ENCODE measurements around the gene ZDHHC17.

Gene ZDHHC17

DNA sequence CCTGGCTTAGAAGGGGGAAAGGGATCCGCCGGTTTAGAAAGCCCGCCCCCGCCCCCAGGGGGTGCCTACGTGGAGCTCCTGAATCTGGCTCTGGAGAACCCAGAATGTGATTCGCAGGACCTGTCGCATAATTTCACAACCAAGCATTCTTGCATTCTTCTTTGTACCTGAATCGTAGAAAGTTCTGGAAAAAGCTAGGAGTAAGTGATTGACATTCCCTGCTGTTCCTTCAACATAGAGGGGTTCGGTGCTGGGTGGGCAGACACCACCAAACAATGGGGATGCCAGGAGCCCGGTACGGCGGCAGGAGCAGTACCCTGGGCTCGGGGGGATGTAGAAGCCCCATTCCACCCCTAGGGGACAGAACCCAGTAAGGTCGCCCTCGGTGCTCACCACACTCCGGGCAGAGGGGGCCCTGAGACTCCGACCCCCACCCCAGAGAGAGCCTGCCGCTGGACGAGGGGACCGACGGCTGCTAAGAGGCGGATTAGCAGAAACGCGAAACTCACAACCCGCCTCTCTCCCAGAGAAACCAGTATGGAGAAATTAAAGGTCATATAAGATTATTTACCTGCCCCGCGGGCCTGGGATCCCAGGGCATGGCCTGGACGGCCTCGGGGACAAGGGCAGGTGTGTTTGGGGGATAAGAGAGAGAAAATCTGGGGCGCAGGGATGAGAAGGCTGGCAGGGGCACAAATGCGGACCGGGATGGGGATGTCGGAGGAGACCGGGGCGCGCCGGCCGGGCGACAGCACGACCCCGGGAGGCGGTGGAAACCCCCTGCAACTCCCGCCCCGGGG, 114.4 kb downstream of the ZDHHC17 start:
- peak; percentile 56 for DNase-seq (ENCODE audit: low spot score)

DNA sequence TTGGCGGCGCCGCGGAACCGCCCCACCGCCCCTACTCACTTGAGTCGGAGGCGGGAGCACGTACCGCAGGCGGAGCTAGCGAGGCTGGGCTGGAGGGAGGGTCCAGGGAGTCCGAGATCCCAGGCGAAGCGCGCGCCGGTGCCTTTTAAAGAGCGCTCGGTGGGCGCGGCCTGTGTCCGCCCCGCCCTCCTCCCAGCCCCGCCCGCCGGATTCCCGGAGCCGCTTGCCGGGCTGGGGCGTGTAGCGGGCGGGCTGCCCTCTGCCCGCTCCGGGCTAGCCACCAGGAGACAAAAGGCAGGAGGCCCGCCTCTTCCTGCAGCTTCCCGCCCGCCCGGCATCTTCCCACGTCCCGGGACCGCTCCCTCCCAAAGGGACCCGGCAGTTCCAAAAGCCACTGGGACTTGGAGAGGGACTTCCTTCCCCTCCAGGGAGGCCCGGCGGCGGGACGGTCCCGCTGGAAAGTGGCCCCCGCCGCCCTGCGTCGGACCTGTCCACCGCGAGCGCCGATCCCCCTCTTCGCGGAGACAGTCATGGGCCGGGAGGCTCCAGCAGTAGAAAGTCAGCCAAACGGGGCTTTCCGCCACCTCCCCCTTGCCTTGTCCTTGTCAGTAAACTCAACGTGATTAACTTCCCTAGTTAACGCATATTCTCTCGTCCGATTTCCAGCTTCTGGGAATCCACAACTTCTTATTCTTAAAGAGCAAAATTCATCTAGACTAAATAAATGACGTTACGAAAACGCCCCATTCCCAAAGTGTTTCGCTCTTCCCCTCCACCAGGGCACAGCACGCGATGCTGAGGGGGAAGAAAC, 115.2 kb downstream of the ZDHHC17 start, which contains the start of gene CSRP2:
CSRP2 (minus strand) TSS at position 121 of the 811 bp plus-strand sequence. CDS start 12,759 bp downstream, outside the sequence.
- peak; percentile 87 for DNase-seq (ENCODE audit: low spot score)

DNA sequence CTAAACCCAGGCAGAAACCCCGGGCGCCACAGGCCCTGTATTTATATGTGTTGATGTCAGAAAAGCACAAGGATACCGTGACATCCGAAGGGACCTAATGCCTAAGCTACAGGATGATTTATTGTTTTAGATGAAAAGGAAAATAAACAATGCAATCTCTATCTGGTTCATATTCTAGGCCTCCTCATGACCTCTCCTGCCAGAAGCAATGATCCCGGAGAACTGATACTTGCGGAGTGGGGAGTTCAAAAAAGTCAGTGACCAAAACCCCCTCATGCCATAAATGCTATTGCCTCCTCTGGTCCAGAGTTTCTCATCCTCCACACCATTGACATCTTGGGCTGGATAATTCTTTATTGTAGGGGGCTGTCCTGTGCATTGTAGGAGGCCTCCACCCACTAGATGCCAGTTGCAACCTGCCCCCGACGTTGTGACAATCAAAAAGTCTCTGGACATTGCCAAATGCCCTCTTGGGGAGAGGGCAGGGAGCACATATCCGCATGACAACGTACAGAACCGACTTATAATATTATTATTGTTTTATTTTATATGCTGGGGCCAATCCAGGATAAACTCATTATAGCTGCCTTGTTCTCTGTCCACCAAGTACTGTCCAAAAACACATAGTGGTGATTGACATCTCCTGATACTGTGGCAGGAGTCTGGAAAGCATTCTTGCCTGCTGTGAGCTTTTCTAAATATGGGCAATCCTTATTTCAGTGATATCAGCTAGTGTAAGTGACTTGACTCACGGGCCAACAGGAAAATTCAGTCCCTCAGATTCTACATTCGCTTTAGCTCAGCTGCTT, 116.0 kb downstream of the ZDHHC17 start:
- DNase-seq (ENCODE audit: low spot score), result peak; percentile 54

DNA sequence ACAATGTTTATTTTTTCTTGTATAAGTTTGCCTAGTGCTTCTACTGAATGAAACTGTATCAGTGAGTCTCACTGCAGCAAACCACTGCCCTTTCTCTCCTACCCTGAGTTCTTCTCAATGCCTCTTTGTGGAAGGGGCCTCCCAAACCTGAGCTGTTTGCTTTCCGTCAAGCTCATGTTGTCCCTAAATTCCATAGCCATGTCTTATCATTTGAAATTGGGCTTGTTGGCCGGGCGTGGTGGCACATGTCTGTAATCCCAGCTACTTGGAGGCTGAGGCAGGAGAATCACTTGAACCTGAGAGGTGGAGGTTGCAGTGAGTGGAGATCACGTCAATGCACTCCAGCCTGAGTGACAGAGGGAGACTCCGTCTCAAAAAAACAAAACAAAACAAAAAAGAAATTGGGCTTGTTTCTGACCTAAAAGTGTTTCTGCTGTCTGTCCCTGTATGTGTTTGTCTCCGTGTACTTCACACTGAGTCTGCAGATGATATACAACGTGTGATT, 116.7 kb downstream of the ZDHHC17 start:
- DNase-seq (ENCODE audit: low spot score), result no peak

DNA sequence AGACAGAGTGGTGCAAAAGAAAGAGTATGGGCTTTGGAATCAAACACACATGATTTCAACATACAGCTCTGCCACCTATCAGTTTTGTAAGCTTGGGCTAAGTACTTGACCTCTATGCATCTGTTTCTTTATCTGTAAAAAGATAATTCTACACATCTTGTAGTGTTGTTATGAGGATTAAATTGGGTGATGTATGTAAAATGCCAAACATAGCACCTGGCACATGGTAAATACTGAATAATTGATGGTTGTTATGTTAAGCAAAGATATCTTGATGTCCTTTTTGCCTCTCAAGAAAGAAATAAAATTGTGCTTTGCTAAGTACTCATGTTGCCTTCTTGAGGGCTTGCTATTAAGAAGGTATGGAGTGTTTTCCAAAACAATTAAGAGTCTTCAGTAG, 117.2 kb downstream of the ZDHHC17 start:
- DNase-seq (ENCODE audit: low spot score), result no peak

DNA sequence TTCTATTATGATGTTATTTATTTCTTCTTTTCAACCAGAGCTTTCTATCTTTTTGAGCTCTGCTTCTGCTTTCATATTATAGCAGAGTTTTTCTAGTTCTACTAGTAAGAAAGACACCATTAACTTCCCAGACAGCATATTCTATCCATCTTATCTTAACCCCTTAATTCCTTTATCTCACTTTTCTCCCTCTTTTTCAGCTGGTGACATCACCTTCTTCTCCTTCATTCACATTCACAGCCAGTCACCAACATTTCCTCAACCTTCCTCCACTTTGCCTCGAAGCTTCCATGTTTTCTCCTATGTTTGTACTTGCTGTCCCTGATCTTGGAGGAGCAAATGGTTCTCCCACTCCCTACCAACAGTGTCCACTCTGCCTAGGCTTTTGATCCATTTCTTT, 118.5 kb downstream of the ZDHHC17 start:
- DNase-seq (ENCODE audit: low spot score), result no peak

DNA sequence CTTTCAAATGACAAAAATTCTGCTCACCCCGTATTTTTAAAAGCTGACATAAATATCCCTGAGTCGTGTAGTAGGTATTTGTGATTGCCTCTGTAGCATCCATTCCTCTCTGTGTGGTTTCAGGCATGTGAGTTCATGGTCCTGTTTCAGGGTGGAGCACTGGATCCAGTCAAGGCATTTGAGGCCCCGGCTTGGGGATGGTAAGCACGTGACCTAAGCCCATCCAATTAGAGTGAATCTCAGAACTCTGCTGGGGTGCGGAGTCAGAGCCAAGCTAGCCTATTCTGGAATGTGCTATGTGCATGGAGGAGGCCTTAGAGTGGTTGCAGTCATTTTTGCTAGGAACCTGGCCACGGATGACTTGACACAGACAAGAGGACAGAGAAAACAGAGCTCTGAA, 119.2 kb downstream of the ZDHHC17 start:
- DNase-seq (ENCODE audit: low spot score), result no peak

DNA sequence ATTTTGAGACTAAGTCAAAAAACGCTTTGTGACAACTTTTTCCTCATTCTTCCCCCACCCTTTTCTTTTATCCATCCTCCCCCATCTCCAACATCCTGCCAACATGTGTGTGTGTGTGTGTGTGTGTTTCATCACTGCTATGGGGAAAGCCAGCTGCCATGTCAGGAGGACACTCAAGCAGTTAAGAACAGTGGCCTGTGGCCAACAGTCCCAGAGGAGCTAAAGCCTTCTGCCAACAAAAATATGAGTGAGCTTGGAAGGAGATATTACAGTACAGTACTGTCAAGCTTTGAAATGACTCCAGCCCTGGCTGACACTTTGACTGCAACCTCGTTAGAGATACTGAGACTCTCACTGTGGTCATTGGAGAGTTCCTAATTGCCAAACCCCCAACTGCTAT, 119.9 kb downstream of the ZDHHC17 start:
- DNase-seq (ENCODE audit: low spot score), result no peak

DNA sequence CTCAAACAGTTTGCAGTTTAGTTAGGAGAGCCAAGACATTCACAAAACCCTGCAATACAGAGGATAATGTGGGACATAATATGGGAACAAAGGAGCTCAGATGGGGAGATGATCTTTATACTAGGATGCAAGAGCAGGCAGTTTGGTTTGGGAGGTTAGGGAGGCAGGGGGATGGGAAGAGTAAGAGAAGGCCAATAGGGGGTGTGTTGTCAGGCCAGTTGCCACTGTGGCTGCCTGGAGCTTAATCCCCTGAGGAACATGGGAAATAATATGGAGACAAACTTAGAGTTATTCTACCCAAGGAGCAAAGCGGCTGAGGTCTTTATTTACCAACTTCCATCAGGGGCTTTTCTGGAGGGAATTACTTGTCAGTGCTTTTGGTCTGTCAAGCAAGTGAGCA, 124.9 kb downstream of the ZDHHC17 start:
- no peak for DNase-seq (ENCODE audit: low spot score)

DNA sequence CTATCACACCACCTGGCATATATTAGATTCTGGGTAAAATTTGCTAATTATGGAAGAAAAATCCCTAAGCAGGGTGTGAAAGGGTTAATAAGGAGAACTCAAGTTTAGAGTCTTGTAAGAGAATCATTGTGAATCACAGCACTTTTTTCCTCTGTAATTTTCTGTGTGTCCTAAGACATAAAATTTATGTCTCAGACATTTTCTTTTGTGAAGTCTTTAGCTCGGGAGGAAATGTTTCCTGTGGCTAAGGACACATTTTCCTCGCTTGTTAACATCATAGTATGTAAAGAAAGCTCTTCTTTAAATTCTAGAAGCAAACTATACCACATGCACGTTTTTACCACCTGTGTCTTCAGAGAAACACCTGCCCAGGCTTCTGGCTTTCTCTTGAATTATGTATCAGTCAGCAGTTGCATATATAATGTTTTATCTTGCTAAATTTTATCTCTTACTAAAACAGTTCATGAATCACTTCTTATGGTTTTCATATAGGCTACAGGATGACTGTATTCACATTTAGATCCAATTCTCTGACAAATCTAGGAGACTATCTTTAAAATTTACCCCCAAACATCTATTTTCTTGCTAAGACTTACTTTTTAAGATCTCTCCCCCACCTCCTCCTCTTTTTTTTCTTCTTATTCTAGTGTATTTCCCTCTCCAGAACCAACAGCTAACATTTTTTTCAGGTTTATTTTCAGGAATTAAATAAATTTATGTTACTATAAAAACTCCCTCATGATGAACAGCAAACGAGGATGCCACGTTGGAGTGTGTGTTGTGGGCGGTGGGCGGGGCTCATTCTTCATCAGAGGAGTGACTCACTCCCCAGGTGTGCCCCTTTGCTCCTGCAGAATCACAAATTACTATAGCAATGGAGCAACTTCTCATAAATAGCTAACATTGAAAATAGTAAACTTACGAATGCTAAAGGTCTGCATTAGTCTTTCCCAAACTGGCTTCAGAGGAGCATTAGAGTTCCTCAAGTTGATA, 126.5 kb downstream of the ZDHHC17 start:
- DNase-seq (ENCODE audit: low spot score), result no peak

DNA sequence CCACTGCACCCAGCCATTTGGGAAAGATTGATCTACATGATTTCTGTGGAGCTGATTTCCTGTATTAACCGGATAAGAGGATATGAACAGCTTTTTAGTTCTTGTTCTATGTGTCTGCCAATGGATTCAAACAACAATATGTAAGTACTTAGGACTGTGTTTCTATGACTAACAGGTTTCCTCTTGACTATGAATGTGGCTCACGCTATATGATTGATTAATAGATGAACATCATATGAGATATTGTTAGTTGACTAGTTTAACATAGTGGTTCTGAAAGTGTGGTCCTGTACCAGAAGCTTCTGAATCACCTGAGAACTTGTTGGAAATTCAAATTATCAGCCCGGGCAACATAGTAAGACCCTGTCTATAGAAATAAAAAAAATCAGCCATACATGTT, 127.7 kb downstream of the ZDHHC17 start:
- no peak for DNase-seq (ENCODE audit: low spot score)

DNA sequence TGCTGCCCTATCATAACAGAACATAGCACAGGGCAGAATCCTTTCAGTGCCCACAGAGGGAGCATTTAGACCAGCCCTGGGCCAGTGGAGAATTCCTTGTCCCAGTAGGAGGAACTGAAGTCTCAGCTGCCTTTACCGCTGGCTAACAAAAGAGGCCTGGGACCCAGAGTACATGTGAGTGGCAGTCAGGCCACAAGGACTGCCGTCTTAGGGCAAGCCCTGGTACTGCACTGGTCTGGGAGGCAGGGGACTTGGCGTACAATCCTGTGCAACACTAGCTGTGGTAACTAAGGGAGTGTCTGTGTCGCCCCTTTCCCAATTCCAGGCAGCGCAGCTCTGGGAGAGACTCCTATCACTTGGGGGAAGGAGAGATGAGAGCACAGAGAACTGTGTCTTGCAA, 131.9 kb downstream of the ZDHHC17 start:
- DNase-seq (ENCODE audit: low spot score), result no peak

DNA sequence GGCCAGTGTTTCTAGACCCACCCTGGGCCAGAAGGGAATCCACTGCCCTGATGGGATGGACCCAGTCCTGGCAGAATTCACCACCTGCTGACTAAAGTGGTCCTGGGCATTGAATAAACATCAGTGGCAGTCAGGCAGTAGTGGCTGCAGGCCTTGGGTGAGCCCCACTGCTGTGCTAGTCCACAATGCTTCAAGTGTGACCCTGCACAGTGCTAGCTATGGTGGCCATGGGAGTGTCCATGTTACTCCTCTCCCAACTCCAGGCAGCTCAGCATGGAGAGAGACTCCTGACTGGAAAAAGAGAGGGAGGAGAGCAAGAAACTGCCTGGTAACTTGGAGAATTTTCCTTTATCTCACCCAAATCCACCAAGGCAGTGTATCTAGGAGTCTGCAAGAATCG, 132.4 kb downstream of the ZDHHC17 start:
- no peak for DNase-seq (ENCODE audit: low spot score)

DNA sequence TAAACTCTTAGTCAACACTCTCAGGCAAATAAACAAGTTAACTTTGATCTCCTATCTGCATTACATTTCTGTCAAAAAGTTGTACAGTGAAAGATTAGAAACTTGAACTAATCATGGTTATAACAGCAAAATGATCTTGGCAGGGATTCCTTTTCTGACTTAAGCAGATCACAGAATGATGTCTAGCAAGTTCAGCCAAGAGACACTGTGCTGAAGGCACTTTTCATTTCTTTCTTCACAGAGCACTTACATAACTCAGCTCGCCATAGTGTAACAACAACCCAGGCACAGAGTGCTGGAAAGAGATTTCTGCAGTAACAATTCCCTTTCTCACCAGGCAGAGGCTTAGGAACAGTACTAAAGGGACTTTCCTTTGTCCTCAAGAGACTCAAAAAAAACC, 134.5 kb downstream of the ZDHHC17 start:
- no peak for DNase-seq (ENCODE audit: low spot score)

DNA sequence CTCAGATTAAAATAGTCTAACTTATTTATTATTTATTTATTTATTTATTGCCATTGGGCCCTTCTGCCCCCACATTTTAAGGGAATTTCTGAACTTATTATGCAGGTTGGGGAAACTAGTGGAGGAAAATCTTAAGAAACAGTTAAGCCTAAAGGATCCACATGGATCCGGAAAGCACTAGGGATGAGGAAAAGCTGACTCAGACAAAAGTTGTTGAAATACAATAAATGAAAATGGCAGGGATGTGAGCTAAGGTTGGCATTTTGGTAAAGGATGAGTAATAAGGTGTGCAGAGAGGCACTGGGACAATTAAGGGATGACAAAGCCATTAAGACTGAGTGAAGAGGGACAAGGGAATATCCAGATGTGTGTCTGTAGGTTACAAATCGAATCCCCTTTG, 135.6 kb downstream of the ZDHHC17 start:
- no peak for DNase-seq (ENCODE audit: low spot score)

DNA sequence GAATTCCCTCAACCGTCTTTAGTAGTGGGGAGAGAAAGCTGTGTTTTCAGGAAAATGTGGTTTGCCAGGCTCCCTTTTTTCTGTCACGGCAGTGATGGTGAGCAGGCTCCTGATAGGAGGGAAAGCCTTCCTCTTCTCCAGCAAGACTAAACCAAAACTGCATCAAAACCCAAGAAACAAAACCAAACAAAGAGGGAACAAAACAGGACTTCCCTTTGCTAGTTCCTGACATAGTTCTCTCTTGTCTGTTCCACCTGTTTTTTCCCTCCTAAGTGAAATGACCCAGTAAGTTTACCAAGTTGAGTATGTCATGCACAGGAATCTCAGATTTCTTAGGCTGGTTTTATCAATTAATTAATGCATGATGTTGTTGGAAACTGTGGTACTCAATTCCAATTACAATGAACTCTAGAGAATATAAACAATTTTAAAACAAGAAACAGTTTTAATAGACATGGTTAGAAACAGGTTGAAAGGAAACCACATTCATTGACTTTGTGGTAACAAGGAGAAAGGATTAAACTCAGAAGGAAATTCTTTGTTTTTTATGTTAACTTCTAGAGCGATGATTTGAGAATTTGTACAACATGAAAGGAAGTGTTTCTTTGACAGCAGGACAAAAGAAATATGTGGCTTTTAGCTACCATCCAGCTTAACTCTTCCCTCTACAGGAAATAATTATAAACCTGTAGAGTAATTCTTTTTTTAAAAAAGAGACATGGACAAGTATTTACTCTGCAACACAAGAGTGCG, 137.9 kb downstream of the ZDHHC17 start:
- DNase-seq (ENCODE audit: low spot score), result no peak
